ENCODE results near the gene MED9.

The MED9 gene

DNA sequence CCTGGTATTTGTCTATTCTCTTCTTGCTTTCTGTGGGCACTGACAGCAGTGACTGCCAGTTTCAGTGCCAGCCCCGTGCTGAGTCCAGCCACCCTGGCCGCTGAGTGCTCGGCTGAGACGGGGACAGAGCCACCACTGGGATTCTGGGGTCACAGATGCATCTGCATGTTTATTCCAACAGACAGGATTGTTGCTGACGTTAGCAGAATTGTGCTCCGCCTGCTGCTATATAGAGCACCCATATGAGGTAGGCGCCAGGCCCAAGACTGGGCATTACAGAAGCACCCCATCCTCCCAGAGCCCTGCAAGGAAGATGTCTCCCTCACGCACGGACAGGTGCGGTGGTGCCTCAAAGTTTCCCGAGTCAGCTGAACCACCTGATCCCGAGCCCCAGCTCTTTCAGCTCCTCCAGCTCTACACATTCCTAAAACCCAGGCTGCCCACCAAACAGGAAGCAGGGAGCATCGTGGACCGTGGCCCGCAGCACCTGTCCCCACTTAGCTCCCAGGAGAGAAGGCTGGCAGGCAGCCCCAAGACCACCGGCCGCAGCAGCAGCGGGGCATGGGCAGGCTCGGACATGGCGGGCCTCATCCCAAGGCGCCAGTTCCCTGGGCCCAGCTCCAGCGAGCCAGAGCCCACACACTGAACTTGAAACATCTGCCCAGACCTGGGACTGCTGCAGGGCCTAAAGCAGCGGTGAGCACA is 64.3 kb downstream of the MED9 start:
- DNase-seq: no peak

DNA sequence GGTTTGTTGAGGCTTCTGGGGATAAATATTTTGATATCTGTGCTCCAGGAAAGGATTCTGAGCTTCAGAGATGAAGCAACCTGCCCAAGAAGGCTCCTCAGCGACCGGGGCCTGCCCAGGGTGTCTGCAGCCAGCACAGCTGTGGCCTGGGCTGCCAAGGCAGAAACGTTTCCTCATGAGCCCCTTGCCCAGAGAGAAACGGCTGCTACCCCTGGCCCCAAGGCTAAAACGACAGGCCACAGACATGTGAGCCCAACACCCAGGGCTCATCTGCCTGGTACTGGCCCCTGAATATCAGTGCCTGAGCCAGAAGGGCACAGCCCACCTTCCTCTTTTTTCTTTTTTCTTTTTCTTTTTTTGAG is 64.8 kb downstream of the MED9 start:
- DNase-seq: no peak
